HepG2 (cell line): ENCODE results near the gene C1orf50. TPM values are rescaled to one million over a fixed set of nuclear protein-coding genes. Genes with fewer than 3 reads are reported as not detected.
A peak's percentile ranks its signal among the peaks of the same experiment; 100 is the strongest.

Experiments
- ATAC-seq: fragments of 200-7000 bp; cut with Tn5 transposase; 3 replicates; pipeline ENCODE4 v1.9.1; 2020; ENCODE audit warnings: mild to moderate bottlenecking, moderate library complexity
- BruUV-seq: library from RNA; stranded (reverse); fragments of 400-500 nt; replicated peaks from 2 replicates; lab custom pipeline; 2021; lab: Mats Ljungman, UMichigan
- CTCF ChIA-PET: fragments of 300-600 bp; formaldehyde crosslinking; extraction: SDS; loops from one replicate; lab custom pipeline; 2021; ENCODE audit warnings: low total read pairs, inconsistent platforms, low intra/inter-chr PET ratio; lab: Yijun Ruan, JAX
- POLR2A ChIA-PET: fragments of 350-600 bp; sonication (Branson Sonifier 250); formaldehyde crosslinking; loops from one replicate; lab custom pipeline; 2020; ENCODE audit warnings: antibody characterized with exemption, inconsistent platforms; lab: Yijun Ruan, JAX
- DNase-seq: peaks from one replicate; pipeline ENCODE4 v3.0.0-alpha.2; 2015; ENCODE audit warnings: low spot score
- FAIRE-seq: peaks from 3 replicates; lab custom pipeline; 2011; peaks lifted over from hg19 to GRCh38; lab: Jason Lieb, UNC
- H2AFZ ChIP-seq: one replicate; pipeline ENCODE4 v1.6.1; 2011; ENCODE audit warnings: low read length, inconsistent platforms
- H3K27ac ChIP-seq: fragments of 300-600 bp; 3 replicates; pipeline ENCODE4 v1.8.0; 2011; ENCODE audit warnings: mixed run types, mild to moderate bottlenecking, mixed read lengths, low read length, inconsistent platforms; ENCODE audit not compliant: insufficient read depth; ENCODE audit errors: extremely low read length
- H3K27me3 ChIP-seq, 2 experiments: fragments of 200-600 bp in 1 of 2; 2 replicates in 1 of 2; 3 replicates in 1 of 2; pipeline versions ENCODE4 v1.6.0 to v1.8.0; 2011; ENCODE audit warnings: low read length in 2 of 2, mild to moderate bottlenecking in 2 of 2, moderate library complexity in 2 of 2, inconsistent platforms in 1 of 2; ENCODE audit not compliant: insufficient read depth in 2 of 2, control insufficient read depth in 1 of 2
- H3K36me3 ChIP-seq, 2 experiments: fragments of 200-600 bp in 1 of 2; replicated peaks in 1 of 2; 2 replicates in 1 of 2; 3 replicates in 1 of 2; pipeline versions ENCODE4 v1.5.1 to v1.8.0; 2011; ENCODE audit warnings: low read length in 2 of 2, inconsistent platforms in 1 of 2; ENCODE audit not compliant: insufficient read depth in 2 of 2, control insufficient read depth in 1 of 2
- H3K4me1 ChIP-seq: 2 replicates; pipeline ENCODE4 v1.5.1; 2012; ENCODE audit warnings: low read length, inconsistent platforms; ENCODE audit not compliant: insufficient read depth
- H3K4me2 ChIP-seq: 2 replicates; pipeline ENCODE4 v1.6.0; 2011; ENCODE audit warnings: low read depth, low read length, inconsistent platforms
- H3K4me3 ChIP-seq, 3 experiments: fragments of 200-600 bp in 1 of 3; sonication (generic), shearing (Covaris generic) in 1 of 3; replicated peaks in 1 of 3; 2 replicates each; pipeline ENCODE4 v1.5.1; 2011 to 2016; ENCODE audit warnings: low read length in 3 of 3, inconsistent platforms in 2 of 3, low read depth in 2 of 3, mild to moderate bottlenecking in 2 of 3, control low read depth in 1 of 3, mixed read lengths in 1 of 3; ENCODE audit not compliant: insufficient read depth in 1 of 3
- H3K79me2 ChIP-seq: one replicate; pipeline ENCODE4 v1.6.1; 2011; ENCODE audit warnings: low read length, inconsistent platforms; ENCODE audit not compliant: insufficient read depth
- H3K9ac ChIP-seq: 2 replicates; pipeline ENCODE4 v1.6.0; 2011; ENCODE audit warnings: mild to moderate bottlenecking, low read depth, low read length, inconsistent platforms; ENCODE audit not compliant: insufficient read depth
- H3K9me3 ChIP-seq: 2 replicates; pipeline ENCODE4 v1.5.1; 2012; ENCODE audit warnings: mild to moderate bottlenecking, low read length
- H4K20me1 ChIP-seq: 2 replicates; pipeline ENCODE4 v1.6.0; 2011; ENCODE audit warnings: inconsistent platforms, mild to moderate bottlenecking, low read length, moderate library complexity; ENCODE audit not compliant: insufficient read depth
- ADNP ChIP-seq: sonication (generic); formaldehyde crosslinking; IDR thresholded peaks from 2 replicates; pipeline ENCODE4 v1.4.0; 2020; ENCODE audit warnings: missing genetic modification reagents
- CHCHD3 ChIP-seq: sonication (generic); formaldehyde crosslinking; IDR thresholded peaks from 2 replicates; pipeline ENCODE4 v1.8.0; 2022; ENCODE audit warnings: mild to moderate bottlenecking, missing genetic modification reagents, moderate library complexity
- KLF15 ChIP-seq: sonication (generic); formaldehyde crosslinking; IDR thresholded peaks from 2 replicates; pipeline ENCODE4 v1.8.1; 2023; ENCODE audit warnings: borderline replicate concordance, mild to moderate bottlenecking, inconsistent platforms, missing genetic modification reagents, mixed read lengths
- PRMT3 ChIP-seq: sonication (generic); formaldehyde crosslinking; IDR thresholded peaks from 2 replicates; pipeline ENCODE4 v1.8.1; 2022; ENCODE audit warnings: low read depth, mild to moderate bottlenecking, moderate library complexity, missing genetic modification reagents, borderline replicate concordance
- RAD21 ChIP-seq: fragments of 450-650 bp; formaldehyde crosslinking; IDR thresholded peaks from 2 replicates; pipeline ENCODE4 v1.5.0; 2020; ENCODE audit warnings: mild to moderate bottlenecking
- RBM39 ChIP-seq: fragments of 200-400 bp; formaldehyde crosslinking; IDR thresholded peaks from one replicate; pipeline ENCODE4 v1.6.1; 2018; ENCODE audit warnings: antibody characterized with exemption, mild to moderate bottlenecking, low read depth, low read length; ENCODE audit not compliant: poor library complexity, severe bottlenecking
- YEATS2 ChIP-seq: sonication (generic); formaldehyde crosslinking; IDR thresholded peaks from 2 replicates; pipeline ENCODE4 v1.4.0; 2020; ENCODE audit warnings: missing genetic modification reagents, borderline replicate concordance
- ZFYVE20 ChIP-seq: sonication (generic); formaldehyde crosslinking; IDR thresholded peaks from 2 replicates; pipeline ENCODE4 v1.8.0; 2023; ENCODE audit warnings: low read depth, mild to moderate bottlenecking, moderate library complexity, missing genetic modification reagents, borderline replicate concordance
- ZNF136 ChIP-seq: sonication (generic); formaldehyde crosslinking; IDR thresholded peaks from 2 replicates; pipeline ENCODE4 v1.8.1; 2022; ENCODE audit warnings: low read depth, mild to moderate bottlenecking, moderate library complexity, missing genetic modification reagents
- ZNF570 ChIP-seq: sonication (generic); formaldehyde crosslinking; IDR thresholded peaks from 2 replicates; pipeline ENCODE4 v1.4.0; 2020; ENCODE audit warnings: mild to moderate bottlenecking, missing genetic modification reagents, borderline replicate concordance
- ZNF629 ChIP-seq: sonication (generic); formaldehyde crosslinking; conservative IDR thresholded peaks from 2 replicates; pipeline ENCODE4 v1.5.0; 2020; ENCODE audit warnings: missing genetic modification reagents
- ZNF672 ChIP-seq: sonication (generic); formaldehyde crosslinking; IDR thresholded peaks from 2 replicates; pipeline ENCODE4 v1.8.1; 2022; ENCODE audit warnings: missing genetic modification reagents
- ZNF850 ChIP-seq: sonication (generic); formaldehyde crosslinking; conservative IDR thresholded peaks from 2 replicates; pipeline ENCODE4 v1.9.0; 2021; ENCODE audit warnings: mild to moderate bottlenecking, missing genetic modification reagents
- WGBS: methylation state at CpG from one replicate; pipeline ENCODE4 v1.1.6; 2017; ENCODE audit warnings: low lambda C conversion rate; 5-methylcytosine and 5-hydroxymethylcytosine counted together
- in situ Hi-C: cut with HindIII; loops from 2 replicates; pipeline ENCODE4 v1.10.0; 2017; ENCODE audit warnings: low pct_unique_long_range_greater_than_20kb; ENCODE audit not compliant: extremely low pct_ligation_motif_present
- intact Hi-C: fragments of 100-400 bp; cut with micrococcal nuclease; formaldehyde crosslinking; loops from one replicate; pipeline ENCODE4 v1.10.0; 2022; ENCODE audit not compliant: unreplicated experiment
- polyA plus RNA-seq, 8 experiments: library from polyadenylated mRNA; depleted of rRNA in 3 of 8; stranded (reverse) in 7 of 8; unstranded in 1 of 8; fragments of >200 nt; fragmentation: Illumina TruSeq in 4 of 8; extraction: Trizol in 4 of 8; gene quantifications; 2 replicates each; pipeline versions ENCODE4 v1.2.1 to v1.2.3, GENCODE V29; 2011 to 2016; ENCODE audit warnings: low read depth in 4 of 8, missing spikeins in 1 of 8, mixed read lengths in 1 of 8; ENCODE audit not compliant: insufficient read depth in 1 of 8
- total RNA-seq, 5 experiments: library from RNA; depleted of rRNA; stranded (reverse); fragments of >200 nt; fragmentation: Illumina TruSeq; extraction: Trizol; gene quantifications; 2 replicates each; pipeline ENCODE4 v1.2.3, GENCODE V29; 2016; ENCODE audit warnings: low read depth in 1 of 5
- TF ChIP-seq, protein P1 (sequence below): sonication (generic); formaldehyde crosslinking; IDR thresholded peaks from 2 replicates; pipeline ENCODE4 v1.4.0; 2020; ENCODE audit warnings: mild to moderate bottlenecking, low read depth, missing genetic modification reagents
- TF ChIP-seq, protein P2 (sequence below): IDR thresholded peaks from 2 replicates; pipeline ENCODE4 v1.6.1; 2016; ENCODE audit warnings: low read depth, control low read depth
- TF ChIP-seq, protein P3 (sequence below): IDR thresholded peaks from 2 replicates; pipeline ENCODE4 v1.6.1; 2016; ENCODE audit warnings: control low read depth

The C1orf50 gene
- total and polyA plus RNA-seq, 2 of the 13 experiments (the other 11 are each of a cell fraction or from before 2014, with no cell fraction given): 4.3 to 4.8 TPM

DNA sequence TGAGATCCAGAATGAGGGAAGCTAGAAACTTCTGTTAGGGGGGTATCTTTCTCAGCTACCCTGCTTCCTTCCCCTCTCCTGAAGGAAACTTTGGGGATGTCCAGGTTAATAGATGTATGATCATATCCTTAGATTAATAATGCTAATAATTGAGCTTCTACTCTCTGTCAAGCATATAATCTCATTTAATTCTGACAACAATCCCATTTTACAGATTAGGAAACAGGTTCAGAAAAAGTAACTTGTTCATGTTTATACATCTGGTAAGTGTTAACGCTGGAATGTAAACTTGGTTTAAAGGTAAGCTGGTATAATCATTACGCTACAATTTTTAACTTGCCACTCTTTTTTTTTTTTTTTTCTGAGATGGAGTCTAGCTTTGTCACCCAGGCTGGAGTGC is 16.0 kb downstream of the C1orf50 start:
- FAIRE-seq: no peak
- Histone ChIP-seq H4K20me1 (no peaks in the 10 kb centered on the region), H3K9me3 (no peaks in the 10 kb centered on the region), H3K79me2 (no peaks in the 10 kb centered on the region), H3K4me1 (no peaks in the 10 kb centered on the region)
- POLR2A ChIA-PET: interaction anchor here (3.2 kb wide), 1 partner anchor 16 kb away, joined by 9 read pairs; the partner anchor contains the start of genes C1orf50 and P3H1
- intact Hi-C loops: no loop called here
- DNase-seq: no peak
- CTCF ChIA-PET: interaction anchor here (0.8 kb wide), 1 partner anchor 291 kb away, joined by 3 read pairs; no protein-coding TSS in a partner anchor
- TF ChIP-seq ZNF570 (CRISPR knock-in tag): no peak
- TF ChIP-seq KLF15 (CRISPR knock-in tag): no peak
- TF ChIP-seq ZNF629 (CRISPR knock-in tag): 0 out of 2 replicates have a peak, but pooled peaks have one; percentile 20
- TF ChIP-seq, all 625 proteins: peak for 1
- no peak overlapping the region for H2AFZ ChIP-seq
- in situ Hi-C loops: no loop called here
- no peak overlapping the region for H3K4me3 ChIP-seq
- H3K4me2 ChIP-seq: no peak overlapping the region
- H3K36me3 ChIP-seq: peaks cover 2 to 13% of the 10 kb centered on the region in 2 experiments; a peak in 3 of 5 replicates
- no peak for ATAC-seq
- H3K27ac ChIP-seq: no peak overlapping the region
- no peaks in the 10 kb centered on the region for H3K27me3 ChIP-seq
- BruUV-seq: no TSS peak
- H3K9ac ChIP-seq: no peak overlapping the region
- 97% methylated on average over 2 of the region's 2 CpGs for WGBS

DNA sequence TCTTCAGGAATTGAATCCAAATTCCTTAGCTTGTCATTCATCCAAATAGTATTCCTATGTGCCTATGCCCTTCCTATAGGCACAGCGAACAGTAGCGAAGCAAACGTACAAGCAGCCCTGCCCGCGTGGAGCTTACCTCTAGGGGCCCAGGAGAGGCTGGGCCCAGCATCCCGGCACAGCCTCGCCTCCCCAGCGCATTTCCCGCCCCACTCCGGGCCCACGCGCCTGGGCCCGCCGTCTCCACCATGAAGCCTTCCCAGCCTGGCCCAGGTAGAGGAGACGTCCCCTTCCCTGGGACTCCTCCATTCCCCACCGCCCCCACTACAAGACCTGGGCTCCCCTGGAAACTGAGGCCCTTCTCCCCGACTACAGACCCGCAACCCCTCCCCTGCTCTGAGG is 17.5 kb downstream of the C1orf50 start:
- intact Hi-C loops (no loop called here), in situ Hi-C loops (no loop called here)
- Histone ChIP-seq H3K9ac (no peak overlapping the region), H3K79me2 (no peaks in the 10 kb centered on the region), H3K4me2 (no peak overlapping the region), H3K4me1 (no peaks in the 10 kb centered on the region), H2AFZ (no peak overlapping the region), H3K36me3 (peaks cover 0 to 11% of the 10 kb centered on the region in 2 experiments; a peak in 2 of 5 replicates), H3K4me3 (no peak overlapping the region)
- whole genome bisulfite sequencing: 96% methylated on average over 16 of the region's 18 CpGs
- no TSS peak for BruUV-seq
- CTCF ChIA-PET: no interaction called here
- TF ChIP-seq ZFYVE20: no peak
- TF ChIP-seq CHCHD3: no peak
- TF ChIP-seq PRMT3 (CRISPR knock-in tag): no peak
- TF ChIP-seq, protein P1, sequence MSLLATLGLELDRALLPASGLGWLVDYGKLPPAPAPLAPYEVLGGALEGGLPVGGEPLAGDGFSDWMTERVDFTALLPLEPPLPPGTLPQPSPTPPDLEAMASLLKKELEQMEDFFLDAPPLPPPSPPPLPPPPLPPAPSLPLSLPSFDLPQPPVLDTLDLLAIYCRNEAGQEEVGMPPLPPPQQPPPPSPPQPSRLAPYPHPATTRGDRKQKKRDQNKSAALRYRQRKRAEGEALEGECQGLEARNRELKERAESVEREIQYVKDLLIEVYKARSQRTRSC (CRISPR knock-in tag): no peak
- no peak for TF ChIP-seq ZNF136 (CRISPR knock-in tag)
- TF ChIP-seq RAD21: no peak
- TF ChIP-seq RBM39: no peak
- TF ChIP-seq ADNP: no peak
- TF ChIP-seq ZNF672 (CRISPR knock-in tag): no peak
- TF ChIP-seq, protein P2, sequence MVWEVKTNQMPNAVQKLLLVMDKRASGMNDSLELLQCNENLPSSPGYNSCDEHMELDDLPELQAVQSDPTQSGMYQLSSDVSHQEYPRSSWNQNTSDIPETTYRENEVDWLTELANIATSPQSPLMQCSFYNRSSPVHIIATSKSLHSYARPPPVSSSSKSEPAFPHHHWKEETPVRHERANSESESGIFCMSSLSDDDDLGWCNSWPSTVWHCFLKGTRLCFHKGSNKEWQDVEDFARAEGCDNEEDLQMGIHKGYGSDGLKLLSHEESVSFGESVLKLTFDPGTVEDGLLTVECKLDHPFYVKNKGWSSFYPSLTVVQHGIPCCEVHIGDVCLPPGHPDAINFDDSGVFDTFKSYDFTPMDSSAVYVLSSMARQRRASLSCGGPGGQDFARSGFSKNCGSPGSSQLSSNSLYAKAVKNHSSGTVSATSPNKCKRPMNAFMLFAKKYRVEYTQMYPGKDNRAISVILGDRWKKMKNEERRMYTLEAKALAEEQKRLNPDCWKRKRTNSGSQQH (CRISPR knock-in tag): no peak
- TF ChIP-seq, protein P3, sequence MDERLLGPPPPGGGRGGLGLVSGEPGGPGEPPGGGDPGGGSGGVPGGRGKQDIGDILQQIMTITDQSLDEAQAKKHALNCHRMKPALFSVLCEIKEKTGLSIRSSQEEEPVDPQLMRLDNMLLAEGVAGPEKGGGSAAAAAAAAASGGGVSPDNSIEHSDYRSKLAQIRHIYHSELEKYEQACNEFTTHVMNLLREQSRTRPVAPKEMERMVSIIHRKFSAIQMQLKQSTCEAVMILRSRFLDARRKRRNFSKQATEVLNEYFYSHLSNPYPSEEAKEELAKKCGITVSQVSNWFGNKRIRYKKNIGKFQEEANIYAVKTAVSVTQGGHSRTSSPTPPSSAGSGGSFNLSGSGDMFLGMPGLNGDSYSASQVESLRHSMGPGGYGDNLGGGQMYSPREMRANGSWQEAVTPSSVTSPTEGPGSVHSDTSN (CRISPR knock-in tag): no peak
- TF ChIP-seq YEATS2 (CRISPR knock-in tag): no peak
- TF ChIP-seq ZNF850 (CRISPR knock-in tag): no peak
- TF ChIP-seq, all 625 proteins: peak for 0
- DNase-seq: no peak
- Histone ChIP-seq H3K9me3 (no peaks in the 10 kb centered on the region), H3K27me3 (no peaks in the 10 kb centered on the region), H3K27ac (no peak overlapping the region), H4K20me1 (no peaks in the 10 kb centered on the region)
- POLR2A ChIA-PET: interaction anchor here (3.2 kb wide), 1 partner anchor 18 kb away, joined by 9 read pairs; the partner anchor contains the start of genes C1orf50 and P3H1
- no peak for FAIRE-seq
- no peak for ATAC-seq
